ENCODE results near the gene SCYGR6. TPM values are rescaled to one million over a fixed set of nuclear protein-coding genes. Genes with fewer than 3 reads are reported as not detected.
A peak's percentile ranks its signal among the peaks of the same experiment; 100 is the strongest.

Gene SCYGR6
- total and polyA plus RNA-seq, 8 donors: not detected

GRCh38 chr2:227767830-227768229 is 43.3 kb upstream of the SCYGR6 start:
- no peak for DNase-seq
- intact Hi-C loops (cut with DNase I; ENCODE audit: low total_unique reads): loop anchor here (5.0 to 10.0 kb wide), 2 partner anchors 106 to 363 kb away; no protein-coding TSS in a partner anchor
- 84 to 97% (median 94%) methylated on average over 7 to 22 of the region's 22 CpGs for WGBS, 5 donors

GRCh38 chr2:227766373-227766883 is 41.9 kb upstream of the SCYGR6 start:
- peak; percentile 85 to 91 for DNase-seq
- peak in 5 of 7 experiments; percentile 80 to 88 (median 82) for TF ChIP-seq CTCF (IDR thresholded peaks at IDR 0.05)
- peak in 1 of 3 donors; percentile 66 for TF ChIP-seq POLR2AphosphoS5 (IDR thresholded peaks at IDR 0.05)
- no peak for TF ChIP-seq POLR2A (IDR thresholded peaks at IDR 0.05)
- intact Hi-C loops (cut with DNase I; ENCODE audit: low total_unique reads): loop anchor here (5.0 to 10.0 kb wide), 2 partner anchors 104 to 362 kb away; no protein-coding TSS in a partner anchor
- Histone ChIP-seq H3K4me3 (no peak overlapping the region), H3K27me3 (no peaks in the 10 kb centered on the region), H3K36me3 (no peaks in the 10 kb centered on the region), H3K27ac (no peak overlapping the region), H3K4me1 (peaks cover 0 to 9% (median 4%) of the 10 kb centered on the region in 4 donors), H3K9me3 (no peaks in the 10 kb centered on the region)
- WGBS, 5 donors: 19 to 28% (median 25%) methylated on average over 11 of the region's 11 CpGs

More at GRCh38 chr2:227767830-227768229, 43.3 kb upstream of the SCYGR6 start:
- H3K4me3 ChIP-seq: no peak overlapping the region
- H3K4me1 ChIP-seq: peaks cover 0 to 9% (median 2%) of the 10 kb centered on the region in 4 donors
- H3K27ac ChIP-seq: no peak overlapping the region
- no peaks in the 10 kb centered on the region for H3K9me3 ChIP-seq
- no peaks in the 10 kb centered on the region for H3K27me3 ChIP-seq
- no peak for TF ChIP-seq EP300 (IDR thresholded peaks at IDR 0.05)
- TF ChIP-seq CTCF (IDR thresholded peaks at IDR 0.05): no peak
- TF ChIP-seq POLR2AphosphoS5 (IDR thresholded peaks at IDR 0.05): no peak
- no peak for TF ChIP-seq POLR2A (IDR thresholded peaks at IDR 0.05)
- no peaks in the 10 kb centered on the region for H3K36me3 ChIP-seq

GRCh38 chr2:227765788-227766372 is 41.3 kb upstream of the SCYGR6 start:
- Histone ChIP-seq H3K4me1 (peaks cover 0 to 9% (median 4%) of the 10 kb centered on the region in 4 donors), H3K27ac (no peak overlapping the region), H3K4me3 (no peak overlapping the region), H3K9me3 (no peaks in the 10 kb centered on the region), H3K36me3 (no peaks in the 10 kb centered on the region), H3K27me3 (no peaks in the 10 kb centered on the region)
- intact Hi-C loops (cut with DNase I; ENCODE audit: low total_unique reads): loop anchor here (5.0 to 10.0 kb wide), 2 partner anchors 104 to 361 kb away; no protein-coding TSS in a partner anchor
- 28 to 50% (median 44%) methylated on average over 4 of the region's 4 CpGs for WGBS, 5 donors
- no peak for DNase-seq
- TF ChIP-seq POLR2A (IDR thresholded peaks at IDR 0.05) (no peak), CTCF (IDR thresholded peaks at IDR 0.05) (no peak), EP300 (IDR thresholded peaks at IDR 0.05) (no peak), POLR2AphosphoS5 (IDR thresholded peaks at IDR 0.05) (no peak)

GRCh38 chr2:227761740-227762476 is 37.4 kb upstream of the SCYGR6 start:
- no peaks in the 10 kb centered on the region for H3K36me3 ChIP-seq
- no peak overlapping the region for H3K27ac ChIP-seq
- intact Hi-C loops (cut with DNase I; ENCODE audit: low total_unique reads): loop anchor here (10.0 kb wide), 1 partner anchor 357 kb away; no protein-coding TSS in a partner anchor
- no peaks in the 10 kb centered on the region for H3K9me3 ChIP-seq
- WGBS, 5 donors: 39 to 57% (median 51%) methylated on average over 6 of the region's 6 CpGs
- H3K27me3 ChIP-seq: no peaks in the 10 kb centered on the region
- DNase-seq: peak in 1 of 2 donors; percentile 40
- peaks cover 0 to 9% (median 4%) of the 10 kb centered on the region in 4 donors for H3K4me1 ChIP-seq
- TF ChIP-seq POLR2A (IDR thresholded peaks at IDR 0.05) (no peak), EP300 (IDR thresholded peaks at IDR 0.05) (no peak), POLR2AphosphoS5 (IDR thresholded peaks at IDR 0.05) (no peak), CTCF (IDR thresholded peaks at IDR 0.05) (no peak)
- no peak overlapping the region for H3K4me3 ChIP-seq

All from stomach (tissue), 9 donors.